Skeletal muscle tissue (tissue), 4 donors: ENCODE measurements around the gene SLC16A5. TPM values are rescaled to one million over a fixed set of nuclear protein-coding genes. Genes with fewer than 3 reads are reported as not detected.
A peak's percentile ranks its signal among the peaks of the same experiment; 100 is the strongest.
"Not testable (repeated sequence)": the region's sequence is repeated elsewhere in the genome, so short reads cannot be mapped to it uniquely, and the experiment has no call there.

Source experiments
- H3K27ac ChIP-seq: one replicate; pipeline ENCODE4 v1.7.0; 2013; ENCODE audit warnings: mild to moderate bottlenecking, low read depth, low read length, inconsistent platforms
- H3K27me3 ChIP-seq, 3 donors: one replicate each; pipeline ENCODE4 v1.7.0; 2013; ENCODE audit warnings: low read length in 3 of 3; ENCODE audit not compliant: control insufficient read depth in 3 of 3, insufficient read depth in 3 of 3
- H3K36me3 ChIP-seq, 3 donors: one replicate each; pipeline ENCODE4 v1.7.0; 2013; ENCODE audit warnings: low read length in 3 of 3; ENCODE audit not compliant: control insufficient read depth in 3 of 3, insufficient read depth in 3 of 3
- H3K4me1 ChIP-seq, 3 donors: one replicate each; pipeline ENCODE4 v1.7.0; 2013; ENCODE audit warnings: low read length in 3 of 3, mild to moderate bottlenecking in 3 of 3; ENCODE audit not compliant: control insufficient read depth in 3 of 3, insufficient read depth in 3 of 3
- H3K4me3 ChIP-seq, 3 donors: one replicate each; pipeline ENCODE4 v1.7.0; 2013; ENCODE audit warnings: low read length in 3 of 3
- H3K9ac ChIP-seq, 3 donors: one replicate each; pipeline ENCODE4 v1.7.0; 2013; ENCODE audit warnings: low read length in 3 of 3, mild to moderate bottlenecking in 3 of 3, moderate library complexity in 2 of 3, low read depth in 1 of 3
- H3K9me3 ChIP-seq, 3 donors: one replicate each; pipeline ENCODE4 v1.7.0; 2013; ENCODE audit warnings: low read length in 3 of 3; ENCODE audit not compliant: control insufficient read depth in 3 of 3
- total RNA-seq: library from RNA; depleted of rRNA; stranded (reverse); fragments of >200 nt; gene quantifications from one replicate; pipeline ENCODE4 v1.2.3, GENCODE V29; 2014
- donor health status: Osteomylitis.

SLC16A5 gene, protein sequence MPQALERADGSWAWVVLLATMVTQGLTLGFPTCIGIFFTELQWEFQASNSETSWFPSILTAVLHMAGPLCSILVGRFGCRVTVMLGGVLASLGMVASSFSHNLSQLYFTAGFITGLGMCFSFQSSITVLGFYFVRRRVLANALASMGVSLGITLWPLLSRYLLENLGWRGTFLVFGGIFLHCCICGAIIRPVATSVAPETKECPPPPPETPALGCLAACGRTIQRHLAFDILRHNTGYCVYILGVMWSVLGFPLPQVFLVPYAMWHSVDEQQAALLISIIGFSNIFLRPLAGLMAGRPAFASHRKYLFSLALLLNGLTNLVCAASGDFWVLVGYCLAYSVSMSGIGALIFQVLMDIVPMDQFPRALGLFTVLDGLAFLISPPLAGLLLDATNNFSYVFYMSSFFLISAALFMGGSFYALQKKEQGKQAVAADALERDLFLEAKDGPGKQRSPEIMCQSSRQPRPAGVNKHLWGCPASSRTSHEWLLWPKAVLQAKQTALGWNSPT
- 4.2 TPM for total RNA-seq

DNA sequence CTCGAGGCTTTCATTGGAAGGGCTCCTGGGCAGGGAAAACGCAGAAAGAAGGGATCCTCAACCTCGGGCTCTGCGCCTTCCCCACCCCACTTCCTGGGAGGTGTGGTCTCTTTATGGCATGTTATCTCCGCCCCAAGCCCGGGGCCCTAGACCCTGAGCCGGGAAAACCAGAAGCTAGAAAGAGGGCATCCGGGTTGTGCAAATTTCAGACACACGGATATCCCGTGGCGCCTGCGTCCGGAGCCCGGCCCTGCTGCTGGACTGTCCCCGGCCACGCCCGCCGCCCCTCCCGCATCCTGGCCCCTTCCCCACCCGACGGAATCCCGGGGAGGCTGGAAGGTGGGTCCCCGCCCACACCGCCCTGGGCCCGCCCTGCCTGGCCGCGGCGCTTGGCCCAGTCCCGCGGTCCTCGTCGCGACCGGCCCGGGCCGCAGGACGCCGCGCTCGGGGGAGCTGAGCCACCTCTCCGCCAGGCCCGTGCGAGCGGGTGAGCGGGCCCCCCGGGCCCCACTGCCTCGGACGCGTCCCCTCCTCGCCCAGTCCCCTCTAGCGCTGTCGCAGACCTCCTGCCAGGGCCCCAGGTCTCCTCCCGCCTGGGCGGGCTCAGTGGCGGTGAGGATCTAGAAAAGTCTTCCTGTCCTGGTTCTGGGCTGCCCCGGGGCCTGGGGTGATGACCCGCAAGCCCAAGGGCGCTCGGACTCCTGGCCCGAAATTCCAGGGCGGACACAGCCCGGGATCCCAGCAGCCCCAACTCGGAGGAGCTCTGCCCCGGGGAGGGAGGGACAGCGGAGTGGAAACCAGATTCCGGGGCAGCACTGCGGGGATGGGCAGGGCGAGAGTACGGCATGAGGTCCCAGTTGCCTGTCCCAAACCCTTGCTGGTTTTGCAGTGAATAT lies at the start of gene SLC16A5:
Gene SLC16A5, plus strand, starts transcription at position 397 of the 896 bp plus-strand sequence. CDS start 5,683 bp downstream, outside the sequence.
- peak within 1 kb of the TSS; percentile 83 for H3K27ac ChIP-seq
- no peaks in the 10 kb centered on the region for H3K36me3 ChIP-seq
- no peaks in the 10 kb centered on the region for H3K9me3 ChIP-seq
- peaks cover 33 to 49% (median 38%) of the 10 kb centered on the region in 3 donors for H3K4me1 ChIP-seq
- H3K4me3 ChIP-seq, result peak within 1 kb of the TSS; percentile 73 to 78 (median 77)
- H3K27me3 ChIP-seq, result no peaks in the 10 kb centered on the region
- peak within 1 kb of the TSS; percentile 81 to 87 (median 81) for H3K9ac ChIP-seq

DNA sequence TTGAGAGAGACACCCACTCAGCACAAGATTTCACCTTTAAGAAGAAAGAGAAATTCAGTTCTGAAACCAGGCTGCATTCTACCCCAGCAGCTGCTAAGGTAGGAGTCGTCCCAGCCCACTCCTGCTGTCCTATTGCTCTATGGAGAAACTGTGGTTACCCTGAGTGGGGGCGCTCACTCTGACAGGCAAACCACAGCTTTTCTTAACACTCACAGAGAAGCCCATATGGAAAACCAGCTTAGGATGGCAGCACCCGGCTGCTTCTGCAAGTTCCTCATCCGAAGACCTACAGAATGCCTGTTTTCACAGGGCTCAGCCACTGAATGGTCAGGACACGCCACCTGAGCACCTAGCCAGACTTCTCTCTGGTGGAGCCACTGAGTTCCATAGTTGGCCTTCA lies 48.5 kb upstream of the SLC16A5 start:
- H3K9ac ChIP-seq, result no peak overlapping the region
- H3K4me3 ChIP-seq, result no peak overlapping the region
- H3K27ac ChIP-seq, result no peak overlapping the region
- peaks cover 10 to 26% (median 20%) of the 10 kb centered on the region in 3 donors for H3K4me1 ChIP-seq
- H3K36me3 ChIP-seq, result peaks cover 32 to 48% (median 36%) of the 10 kb centered on the region in 3 donors
- no peaks in the 10 kb centered on the region for H3K27me3 ChIP-seq
- no peaks in the 10 kb centered on the region for H3K9me3 ChIP-seq

- H3K9me3 ChIP-seq, result no peaks in the 10 kb centered on the region
- H3K27me3 ChIP-seq, result no peaks in the 10 kb centered on the region
- H3K36me3 ChIP-seq, result peaks cover 32 to 44% (median 36%) of the 10 kb centered on the region in 3 donors
- no peak overlapping the region for H3K4me3 ChIP-seq
- H3K4me1 ChIP-seq, result peaks cover 3 to 6% (median 4%) of the 10 kb centered on the region in 3 donors
- H3K27ac ChIP-seq, result no peak overlapping the region
- no peak overlapping the region for H3K9ac ChIP-seq
Observed at GRCh38 chr17:75041656-75042280, 46.0 kb upstream of the SLC16A5 start.

GRCh38 chr17:75043789-75044188 lies 44.0 kb upstream of the SLC16A5 start:
- not testable (repeated sequence) for H3K9me3 ChIP-seq, H3K9ac ChIP-seq, H3K27ac ChIP-seq, H3K4me3 ChIP-seq, H3K27me3 ChIP-seq
- Histone ChIP-seq H3K36me3 (peaks cover 26 to 36% (median 30%) of the 10 kb centered on the region in 3 donors), H3K4me1 (peaks cover 16 to 18% (median 17%) of the 10 kb centered on the region in 3 donors)

DNA sequence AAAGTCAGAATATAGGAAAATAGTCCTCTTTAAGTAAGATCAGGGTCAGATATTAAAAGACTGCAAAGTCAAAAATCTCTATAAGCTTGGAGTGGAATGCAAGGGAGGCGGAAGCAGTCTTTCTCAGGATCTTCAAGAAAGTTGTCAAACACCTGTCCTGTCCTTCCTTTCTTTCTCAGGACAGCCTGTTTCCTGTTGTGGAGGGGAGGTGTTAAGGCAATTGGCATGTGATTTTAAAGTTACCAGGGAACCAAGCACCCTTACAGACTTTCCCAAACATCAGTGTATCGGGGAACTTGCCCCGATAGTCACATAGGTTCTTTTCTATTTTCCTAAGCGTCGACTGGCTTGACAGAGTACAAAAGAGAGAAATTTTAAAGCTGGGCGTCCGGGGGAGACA lies 43.0 kb upstream of the SLC16A5 start:
- no peak overlapping the region for H3K27ac ChIP-seq

DNA sequence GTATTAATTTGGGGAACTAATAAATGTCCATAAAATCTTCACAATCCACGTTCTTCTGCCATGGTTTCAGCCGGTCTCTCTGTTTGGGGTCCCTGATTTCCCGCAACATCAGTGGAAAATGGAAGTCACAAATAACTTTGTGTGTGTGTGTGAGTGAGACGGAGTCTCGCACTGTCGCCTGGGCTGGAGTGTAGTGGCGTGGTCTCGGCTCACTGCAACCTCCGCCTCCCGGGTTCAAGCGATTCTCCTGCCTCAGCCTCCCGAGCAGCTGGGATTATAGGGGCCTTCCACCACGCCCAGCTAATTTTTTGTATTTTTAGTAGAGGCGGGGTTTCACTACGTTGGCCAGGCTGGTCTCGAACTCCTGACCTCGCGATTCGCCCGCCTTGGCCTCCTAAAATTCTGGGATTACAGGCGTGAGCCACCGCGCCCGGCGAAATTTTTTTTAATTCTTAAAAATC lies 41.8 kb upstream of the SLC16A5 start:
- H3K9me3 ChIP-seq, H3K27me3 ChIP-seq: not testable (repeated sequence)
- peak overlapping the region; percentile 82 to 100 (median 99) for H3K9ac ChIP-seq
- peak overlapping the region; percentile 83 to 99 (median 93) for H3K4me3 ChIP-seq
- H3K27ac ChIP-seq, result peak overlapping the region; percentile 88
- peaks cover 20 to 25% (median 23%) of the 10 kb centered on the region in 3 donors for H3K4me1 ChIP-seq
- H3K36me3 ChIP-seq, result peaks cover 9 to 19% (median 13%) of the 10 kb centered on the region in 3 donors

More for the DNA sequence above, 43.0 kb upstream of the SLC16A5 start:
- no peak overlapping the region for H3K9ac ChIP-seq
- H3K4me3 ChIP-seq, result no peak overlapping the region
- no peaks in the 10 kb centered on the region for H3K27me3 ChIP-seq
- peaks cover 17 to 27% (median 23%) of the 10 kb centered on the region in 3 donors for H3K36me3 ChIP-seq
- H3K4me1 ChIP-seq, result peaks cover 20 to 25% (median 23%) of the 10 kb centered on the region in 3 donors
- no peaks in the 10 kb centered on the region for H3K9me3 ChIP-seq

DNA sequence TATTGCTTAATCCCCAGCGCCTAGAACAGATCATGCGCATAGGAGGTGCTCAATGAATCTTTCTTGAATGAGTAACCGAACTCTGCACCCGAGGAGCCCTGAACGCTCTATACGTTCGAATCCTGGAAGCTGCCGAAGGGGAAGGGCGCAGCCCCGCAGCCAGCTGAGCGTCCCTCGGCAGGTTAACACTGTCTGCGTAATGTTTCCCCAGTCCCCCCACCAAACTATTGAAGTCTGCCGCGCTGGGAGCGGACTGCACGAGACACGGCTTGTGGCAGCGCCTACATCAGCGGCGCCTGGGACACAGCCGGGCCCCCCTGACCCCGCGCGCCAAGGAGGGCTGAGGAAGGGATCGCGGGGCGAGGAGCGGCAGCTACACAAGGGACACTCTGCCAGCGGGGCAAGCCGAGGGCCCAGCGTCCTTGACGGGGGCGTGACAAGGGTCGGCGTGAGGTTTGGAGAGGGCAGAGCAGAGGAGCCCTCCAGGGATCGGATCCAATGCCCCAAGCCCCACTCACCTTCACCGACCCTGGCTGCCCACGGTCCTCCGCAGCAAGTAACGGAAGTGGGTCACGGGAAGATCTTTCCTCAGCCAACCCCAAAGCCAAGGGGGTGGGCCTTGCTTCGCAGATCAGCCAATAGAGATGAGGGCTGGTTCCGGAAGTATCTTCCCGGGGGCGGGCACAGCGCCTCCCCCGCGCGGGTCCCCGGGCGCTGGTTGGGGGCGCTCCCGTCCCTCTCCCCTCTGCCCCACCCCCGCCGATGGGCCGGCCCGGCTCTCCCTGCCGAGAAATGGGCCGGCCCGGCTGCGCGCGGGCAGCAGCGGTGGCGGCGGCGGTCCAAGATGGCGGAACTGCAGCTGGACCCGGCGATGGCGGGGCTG lies 41.1 kb upstream of the SLC16A5 start, which contains the start of the genes ATP5PD and KCTD2:
Gene ATP5PD, minus strand, starts transcription at position 563 of the 883 bp plus-strand sequence. CDS start 4,319 bp downstream, outside the sequence.
Gene KCTD2, plus strand, starts transcription at position 819 of the 883 bp plus-strand sequence. Its CDS starts 26 bp downstream, at position 845.
- Histone ChIP-seq H3K9ac (peak within 1 kb of the TSS; percentile 82 to 100 (median 99)), H3K4me3 (peak within 1 kb of the TSS; percentile 89 to 99 (median 93)), H3K9me3 (no peaks in the 10 kb centered on the region), H3K4me1 (peaks cover 20 to 25% (median 23%) of the 10 kb centered on the region in 3 donors), H3K27ac (peak within 1 kb of the TSS; percentile 88), H3K27me3 (no peaks in the 10 kb centered on the region), H3K36me3 (peaks cover 5 to 12% (median 10%) of the 10 kb centered on the region in 3 donors)

DNA sequence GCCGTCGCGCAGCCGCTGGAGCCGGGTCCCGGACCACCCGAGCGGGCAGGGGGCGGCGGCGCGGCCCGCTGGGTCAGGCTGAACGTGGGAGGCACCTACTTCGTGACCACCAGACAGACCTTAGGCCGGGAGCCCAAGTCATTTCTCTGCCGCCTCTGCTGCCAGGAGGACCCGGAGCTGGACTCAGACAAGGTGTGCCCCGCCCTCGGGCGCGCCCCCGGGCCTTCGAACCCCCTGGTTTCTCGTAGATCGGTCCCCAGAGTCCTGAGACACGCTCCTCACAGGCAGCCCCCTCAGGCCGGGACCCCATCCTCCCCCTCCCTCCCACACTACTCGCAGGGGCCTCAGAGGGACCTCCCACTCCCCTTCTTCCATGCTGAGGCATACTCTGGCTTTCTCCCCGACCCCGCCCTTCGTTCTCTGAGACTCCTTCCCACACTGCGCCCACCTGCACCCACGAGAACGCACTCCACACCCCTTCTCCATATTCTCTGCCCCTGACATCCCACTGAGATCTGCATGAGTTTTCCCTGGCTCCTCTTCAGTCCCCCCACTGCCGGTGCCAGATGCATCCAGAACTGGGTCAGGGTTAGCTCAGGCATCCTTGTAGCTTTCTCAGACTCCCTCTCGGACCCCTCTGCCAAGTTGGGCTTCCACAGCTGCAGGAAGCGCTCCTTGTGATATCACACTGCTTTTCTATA lies 40.2 kb upstream of the SLC16A5 start:
- Histone ChIP-seq H3K4me1 (peaks cover 20 to 25% (median 23%) of the 10 kb centered on the region in 3 donors), H3K9me3 (no peaks in the 10 kb centered on the region), H3K27ac (peak overlapping the region; percentile 55), H3K4me3 (peak overlapping the region; percentile 82 to 89 (median 88)), H3K36me3 (peaks cover 5 to 10% (median 6%) of the 10 kb centered on the region in 3 donors), H3K27me3 (no peaks in the 10 kb centered on the region), H3K9ac (peak overlapping the region; percentile 77 to 92 (median 89))
